Erythroblast (primary cell): ENCODE measurements around the gene OR2A5.

Experiments used
- GATA1 ChIP-seq: IDR thresholded peaks from 2 replicates; pipeline ENCODE4 v1.6.1; 2011; ENCODE audit warnings: low read depth, mild to moderate bottlenecking, control low read depth, low read length, moderate library complexity
- POLR2A ChIP-seq: IDR thresholded peaks from 2 replicates; pipeline ENCODE4 v1.6.1; 2011; ENCODE audit warnings: mild to moderate bottlenecking, low read length

GRCh38 chr7:144027974-144028373, 20.8 kb upstream of the OR2A5 start:
- TF ChIP-seq POLR2A (no peak), GATA1 (no peak)
